ENCODE results near the gene EFCAB14. TPM values are rescaled to one million over a fixed set of nuclear protein-coding genes. Genes with fewer than 3 reads are reported as not detected.
A peak's percentile ranks its signal among the peaks of the same experiment; 100 is the strongest.
"Not testable (repeated sequence)": the region's sequence is repeated elsewhere in the genome, so short reads cannot be mapped to it uniquely, and the experiment has no call there.

The EFCAB14 gene
- polyA plus RNA-seq (ENCODE audit: insufficient read length) = 109 TPM
- long read RNA-seq, donor 1, full-length matches to known transcripts = 7 of 51 reads
- long read RNA-seq, donor 1, partial matches to known transcripts = 44 of 51 reads
- long read RNA-seq, donor 1, other reads (novel, unspliced or antisense) = 0 of 51 reads
- long read RNA-seq, donor 2, full-length matches to known transcripts = 16 of 29 reads
- long read RNA-seq, donor 2, partial matches to known transcripts = 5 of 29 reads
- long read RNA-seq, donor 2, other reads (novel, unspliced or antisense) = 8 of 29 reads
- long read RNA-seq, donor 3, full-length matches to known transcripts = 4 of 19 reads
- long read RNA-seq, donor 3, partial matches to known transcripts = 10 of 19 reads
- long read RNA-seq, donor 3, other reads (novel, unspliced or antisense) = 5 of 19 reads
- long read RNA-seq, donor 4, partial matches to known transcripts = 0 of 1 reads
- long read RNA-seq, donor 4, other reads (novel, unspliced or antisense) = 0 of 1 reads
- long read RNA-seq, donor 5, full-length matches to known transcripts = 4 of 18 reads
- long read RNA-seq, donor 5, partial matches to known transcripts = 14 of 18 reads
- long read RNA-seq, donor 5, other reads (novel, unspliced or antisense) = 0 of 18 reads
- long read RNA-seq, donor 6, full-length matches to known transcripts = 6 of 12 reads
- long read RNA-seq, donor 6, partial matches to known transcripts = 0 of 12 reads
- long read RNA-seq, donor 6, other reads (novel, unspliced or antisense) = 6 of 12 reads
- long read RNA-seq, donor 7, full-length matches to known transcripts = 9 of 31 reads
- long read RNA-seq, donor 7, partial matches to known transcripts = 9 of 31 reads
- long read RNA-seq, donor 7, other reads (novel, unspliced or antisense) = 13 of 31 reads
- long read RNA-seq, donor 8, full-length matches to known transcripts = 2 of 2 reads
- long read RNA-seq, donor 8, partial matches to known transcripts = 0 of 2 reads
- long read RNA-seq, donor 8, other reads (novel, unspliced or antisense) = 0 of 2 reads

- peak; percentile 92 for DNase-seq
These were observed at the start of gene EFCAB14 for GRCh38 chr1:46718727-46719622. EFCAB14 (minus strand) TSS chr1:46719114; CDS start chr1:46718087, 1,027 bp downstream.

- no peak for DNase-seq
These were observed 49.5 kb upstream of the EFCAB14 start for GRCh38 chr1:46768445-46768844.

- no peak for DNase-seq
These were observed 48.9 kb upstream of the EFCAB14 start for GRCh38 chr1:46767649-46768282.

GRCh38 chr1:46764402-46764801 is 45.5 kb upstream of the EFCAB14 start:
- no peak for DNase-seq

- no peak for DNase-seq
These were observed 42.8 kb upstream of the EFCAB14 start for GRCh38 chr1:46761740-46762139.

- DNase-seq = no peak
These were observed 41.7 kb upstream of the EFCAB14 start for GRCh38 chr1:46760558-46761166.

- DNase-seq = no peak
These were observed 39.1 kb upstream of the EFCAB14 start for GRCh38 chr1:46757956-46758528.

GRCh38 chr1:46757247-46757955 is 38.5 kb upstream of the EFCAB14 start:
- peak; percentile 14 for DNase-seq

GRCh38 chr1:46755121-46755520 is 36.2 kb upstream of the EFCAB14 start:
- peak; percentile 43 for DNase-seq

GRCh38 chr1:46754707-46755106 is 35.8 kb upstream of the EFCAB14 start:
- not testable (repeated sequence) for DNase-seq

- DNase-seq = no peak
These were observed 35.1 kb upstream of the EFCAB14 start for GRCh38 chr1:46753985-46754384.

GRCh38 chr1:46749921-46750404 is 31.0 kb upstream of the EFCAB14 start:
- no peak for DNase-seq

- DNase-seq = no peak
These were observed 30.5 kb upstream of the EFCAB14 start for GRCh38 chr1:46749404-46749803.

GRCh38 chr1:46747683-46748288 is 28.9 kb upstream of the EFCAB14 start:
- DNase-seq = peak; percentile 65

- no peak for DNase-seq
These were observed 23.2 kb upstream of the EFCAB14 start for GRCh38 chr1:46742069-46742468.

GRCh38 chr1:46735708-46736324 is 16.9 kb upstream of the EFCAB14 start:
- peak; percentile 64 for DNase-seq

- not testable (repeated sequence) for DNase-seq
These were observed 9.5 kb upstream of the EFCAB14 start for GRCh38 chr1:46728327-46728873.

GRCh38 chr1:46725736-46726108 is 6.8 kb upstream of the EFCAB14 start:
- DNase-seq = no peak

Measured in left kidney (tissue), 8 donors.